GM08714 (cell line): ENCODE data around the gene OR10G3.
"Not testable (repeated sequence)": the region's sequence is repeated elsewhere in the genome, so short reads cannot be mapped to it uniquely, and the experiment has no call there.

ENCODE experiments used
- H3K4me3 ChIP-seq: fragments of 200-500 bp; sonication (Bioruptor generic); 2 replicates; pipeline ENCODE4 v1.5.1; 2014; ENCODE audit warnings: mild to moderate bottlenecking, low read length, inconsistent platforms
- ZNF274 ChIP-seq: IDR thresholded peaks from 2 replicates; pipeline ENCODE4 v1.6.1; 2012; ENCODE audit warnings: mild to moderate bottlenecking, low read depth, low read length

Gene OR10G3

GRCh38 chr14:21579976-21580375 lies at the start of gene OR10G3:
TSS of gene OR10G3 (minus strand) at chr14:21580076. CDS start at chr14:21570744, 9,332 bp downstream.
- TF ChIP-seq ZNF274, result no peak

GRCh38 chr14:21626491-21627230 lies 46.8 kb upstream of the OR10G3 start:
- no peak overlapping the region for H3K4me3 ChIP-seq
- no peak for TF ChIP-seq ZNF274

More at GRCh38 chr14:21579976-21580375, at the start of gene OR10G3:
- no peak within 1 kb of the TSS for H3K4me3 ChIP-seq

- no peak for TF ChIP-seq ZNF274
- H3K4me3 ChIP-seq, result no peak overlapping the region
Observed at GRCh38 chr14:21617614-21618013, 37.7 kb upstream of the OR10G3 start.

- no peak overlapping the region for H3K4me3 ChIP-seq
- no peak for TF ChIP-seq ZNF274
Observed at GRCh38 chr14:21614240-21614639, 34.4 kb upstream of the OR10G3 start.

GRCh38 chr14:21612324-21612723 lies 32.4 kb upstream of the OR10G3 start:
- no peak overlapping the region for H3K4me3 ChIP-seq
- no peak for TF ChIP-seq ZNF274

GRCh38 chr14:21602181-21602580 lies 22.3 kb upstream of the OR10G3 start:
- H3K4me3 ChIP-seq, result not testable (repeated sequence)

- TF ChIP-seq ZNF274, result no peak
- no peak overlapping the region for H3K4me3 ChIP-seq
Observed at GRCh38 chr14:21589317-21589716, 9.4 kb upstream of the OR10G3 start.

- TF ChIP-seq ZNF274, result no peak
- no peak overlapping the region for H3K4me3 ChIP-seq
Observed at GRCh38 chr14:21575661-21576060, 4.2 kb downstream of the OR10G3 start.

GRCh38 chr14:21572604-21573003 lies 7.3 kb downstream of the OR10G3 start:
- TF ChIP-seq ZNF274, result no peak
- H3K4me3 ChIP-seq, result no peak overlapping the region

- no peak overlapping the region for H3K4me3 ChIP-seq
- no peak for TF ChIP-seq ZNF274
Observed at GRCh38 chr14:21558703-21559170, 21.1 kb downstream of the OR10G3 start.

- no peak overlapping the region; the same call in 1 of the 2 replicates for H3K4me3 ChIP-seq
- no peak for TF ChIP-seq ZNF274
Observed at GRCh38 chr14:21557084-21557901, 22.6 kb downstream of the OR10G3 start.

- no peak for TF ChIP-seq ZNF274
- H3K4me3 ChIP-seq, result no peak overlapping the region
Observed at GRCh38 chr14:21556378-21557083, 23.3 kb downstream of the OR10G3 start.

GRCh38 chr14:21553266-21553665 lies 26.6 kb downstream of the OR10G3 start:
- H3K4me3 ChIP-seq, result no peak overlapping the region
- TF ChIP-seq ZNF274, result no peak

GRCh38 chr14:21544588-21544987 lies 35.3 kb downstream of the OR10G3 start:
- not testable (repeated sequence) for H3K4me3 ChIP-seq

- no peak overlapping the region for H3K4me3 ChIP-seq
- TF ChIP-seq ZNF274, result no peak
Observed at GRCh38 chr14:21543963-21544362, 35.9 kb downstream of the OR10G3 start.
